HEK293 (cell line): ENCODE measurements around the gene CIDEA.

Experiments
- CTCF ChIA-PET: fragments of 350-600 bp; formaldehyde crosslinking; extraction: SDS; loops from one replicate; lab custom pipeline; 2021; ENCODE audit warnings: antibody characterized with exemption; lab: Yijun Ruan, JAX
- POLR2A ChIA-PET: fragments of 300-600 bp; formaldehyde crosslinking; extraction: SDS; loops from one replicate; lab custom pipeline; 2020; ENCODE audit warnings: antibody characterized with exemption, inconsistent platforms; lab: Yijun Ruan, JAX
- H3K27ac ChIP-seq: fragments of 200-500 bp; sonication (Bioruptor generic); 2 replicates; pipeline ENCODE4 v1.5.1; 2014; ENCODE audit warnings: low read depth, low read length, control low read depth, inconsistent platforms; ENCODE audit errors: extremely low read depth
- H3K36me3 ChIP-seq, 2 experiments: fragments of 200-500 bp in 1 of 2; sonication (Bioruptor generic) in 1 of 2; 1 replicate in 1 of 2; 2 replicates in 1 of 2; pipeline ENCODE4 v1.5.1; 2014 to 2017; ENCODE audit warnings: inconsistent platforms in 2 of 2, low read length in 2 of 2; ENCODE audit not compliant: control insufficient read depth in 2 of 2, insufficient read depth in 1 of 2
- H3K4me1 ChIP-seq: fragments of 200-500 bp; sonication (Bioruptor generic); 2 replicates; pipeline ENCODE4 v1.5.1; 2014; ENCODE audit warnings: mild to moderate bottlenecking, low read length, inconsistent platforms; ENCODE audit not compliant: control insufficient read depth, insufficient read depth
- H3K4me3 ChIP-seq: 2 replicates; pipeline ENCODE4 v1.5.1; 2011; ENCODE audit warnings: low read depth, mild to moderate bottlenecking, control low read depth, low read length, moderate library complexity
- H3K9me3 ChIP-seq: fragments of 200-500 bp; sonication (Bioruptor generic); 2 replicates; pipeline ENCODE4 v1.5.1; 2014; ENCODE audit warnings: low read depth, low read length, inconsistent platforms; ENCODE audit not compliant: control insufficient read depth, insufficient read depth
- ATF2 ChIP-seq: fragments of 450-650 bp; formaldehyde crosslinking; IDR thresholded peaks from 2 replicates; pipeline ENCODE4 v1.5.1; 2016; ENCODE audit warnings: missing biosample characterization, missing genetic modification characterization, low read depth
- CTCF ChIP-seq: fragments of 450-650 bp; formaldehyde crosslinking; IDR thresholded peaks from 2 replicates; pipeline ENCODE4 v1.5.1; 2016; ENCODE audit warnings: missing biosample characterization, missing genetic modification characterization
- GLI4 ChIP-seq: fragments of 450-650 bp; formaldehyde crosslinking; IDR thresholded peaks from 2 replicates; pipeline ENCODE4 v1.5.1; 2016; ENCODE audit warnings: missing biosample characterization, missing genetic modification characterization
- GLIS1 ChIP-seq: fragments of 450-650 bp; formaldehyde crosslinking; IDR thresholded peaks from 2 replicates; pipeline ENCODE4 v1.5.1; 2016; ENCODE audit warnings: missing biosample characterization, missing genetic modification characterization
- GLIS2 ChIP-seq: fragments of 450-650 bp; formaldehyde crosslinking; IDR thresholded peaks from 2 replicates; pipeline ENCODE4 v1.5.1; 2016; ENCODE audit warnings: missing biosample characterization, missing genetic modification characterization
- HOXA7 ChIP-seq: sonication (generic); formaldehyde crosslinking; IDR thresholded peaks from 2 replicates; pipeline ENCODE4 v1.8.1; 2022; ENCODE audit warnings: missing genetic modification reagents, borderline replicate concordance
- IKZF3 ChIP-seq: fragments of 450-650 bp; IDR thresholded peaks from 2 replicates; pipeline ENCODE4 v1.5.0; 2018; ENCODE audit warnings: missing biosample characterization, mild to moderate bottlenecking, missing genetic modification characterization, moderate library complexity
- PATZ1 ChIP-seq: fragments of 450-650 bp; formaldehyde crosslinking; IDR thresholded peaks from 2 replicates; pipeline ENCODE4 v1.5.1; 2016; ENCODE audit warnings: missing biosample characterization, missing genetic modification characterization
- ZBTB17 ChIP-seq: fragments of 450-650 bp; formaldehyde crosslinking; IDR thresholded peaks from 2 replicates; pipeline ENCODE4 v1.5.1; 2016; ENCODE audit warnings: missing biosample characterization, missing genetic modification characterization
- ZBTB48 ChIP-seq: fragments of 450-650 bp; formaldehyde crosslinking; IDR thresholded peaks from 2 replicates; pipeline ENCODE4 v1.5.1; 2016; ENCODE audit warnings: missing biosample characterization, missing genetic modification characterization
- ZFHX2 ChIP-seq: fragments of 450-650 bp; formaldehyde crosslinking; conservative IDR thresholded peaks from 2 replicates; pipeline ENCODE4 v1.5.1; 2016; ENCODE audit warnings: missing biosample characterization, missing genetic modification characterization
- ZIC2 ChIP-seq: fragments of 450-650 bp; formaldehyde crosslinking; IDR thresholded peaks from 2 replicates; pipeline ENCODE4 v1.5.1; 2016; ENCODE audit warnings: missing biosample characterization, missing genetic modification characterization
- ZNF155 ChIP-seq: fragments of 450-650 bp; formaldehyde crosslinking; IDR thresholded peaks from 2 replicates; pipeline ENCODE4 v1.5.1; 2016; ENCODE audit warnings: missing biosample characterization, missing genetic modification characterization
- ZNF174 ChIP-seq: fragments of 450-650 bp; formaldehyde crosslinking; IDR thresholded peaks from 2 replicates; pipeline ENCODE4 v1.5.0; 2017; ENCODE audit warnings: missing biosample characterization, mild to moderate bottlenecking, missing genetic modification characterization
- ZNF2 ChIP-seq: fragments of 450-650 bp; formaldehyde crosslinking; IDR thresholded peaks from 2 replicates; pipeline ENCODE4 v1.5.1; 2016; ENCODE audit warnings: missing biosample characterization, missing genetic modification characterization
- ZNF202 ChIP-seq: fragments of 450-650 bp; formaldehyde crosslinking; IDR thresholded peaks from 2 replicates; pipeline ENCODE4 v1.5.1; 2016; ENCODE audit warnings: missing biosample characterization, missing genetic modification characterization, borderline replicate concordance
- ZNF248 ChIP-seq: fragments of 450-650 bp; formaldehyde crosslinking; IDR thresholded peaks from 2 replicates; pipeline ENCODE4 v1.5.1; 2017; ENCODE audit warnings: missing biosample characterization, missing genetic modification characterization
- ZNF280D ChIP-seq: fragments of 450-650 bp; formaldehyde crosslinking; IDR thresholded peaks from 2 replicates; pipeline ENCODE4 v1.5.1; 2016; ENCODE audit warnings: missing biosample characterization, missing genetic modification characterization
- ZNF335 ChIP-seq: fragments of 450-650 bp; formaldehyde crosslinking; conservative IDR thresholded peaks from 2 replicates; pipeline ENCODE4 v1.5.1; 2016; ENCODE audit warnings: missing biosample characterization, missing genetic modification characterization
- ZNF416 ChIP-seq: fragments of 450-650 bp; formaldehyde crosslinking; IDR thresholded peaks from 2 replicates; pipeline ENCODE4 v1.5.1; 2016; ENCODE audit warnings: missing biosample characterization, missing genetic modification characterization
- ZNF514 ChIP-seq: fragments of 450-650 bp; formaldehyde crosslinking; IDR thresholded peaks from 2 replicates; pipeline ENCODE4 v1.5.1; 2016; ENCODE audit warnings: missing biosample characterization, missing genetic modification characterization
- ZNF544 ChIP-seq: fragments of 450-650 bp; formaldehyde crosslinking; IDR thresholded peaks from 2 replicates; pipeline ENCODE4 v1.5.0; 2017; ENCODE audit warnings: missing biosample characterization, missing genetic modification characterization
- ZNF654 ChIP-seq: fragments of 450-650 bp; formaldehyde crosslinking; IDR thresholded peaks from 2 replicates; pipeline ENCODE4 v1.5.1; 2016; ENCODE audit warnings: low read depth, missing biosample characterization, missing genetic modification characterization
- ZNF658 ChIP-seq: fragments of 450-650 bp; formaldehyde crosslinking; IDR thresholded peaks from 2 replicates; pipeline ENCODE4; 2016; ENCODE audit warnings: missing biosample characterization, missing genetic modification characterization
- ZNF707 ChIP-seq: fragments of 450-650 bp; formaldehyde crosslinking; IDR thresholded peaks from 2 replicates; pipeline ENCODE4 v1.5.1; 2016; ENCODE audit warnings: missing biosample characterization, missing genetic modification characterization
- ZNF76 ChIP-seq: fragments of 450-650 bp; formaldehyde crosslinking; IDR thresholded peaks from 2 replicates; pipeline ENCODE4; 2016; ENCODE audit warnings: low read depth, missing biosample characterization, missing genetic modification characterization, borderline replicate concordance
- ZNF792 ChIP-seq: fragments of 450-650 bp; formaldehyde crosslinking; IDR thresholded peaks from 2 replicates; pipeline ENCODE4 v1.5.1; 2016; ENCODE audit warnings: missing biosample characterization, missing genetic modification characterization

The CIDEA gene

GRCh38 chr18:12287684-12288402, 33.7 kb downstream of the CIDEA start (continued):
- TF ChIP-seq ZNF76 (tag by site-specific recombination), result peak; percentile 53; the same call in 1 of the 2 replicates
- TF ChIP-seq ZBTB17, result 0 out of 2 replicates have a peak, but pooled peaks have one; percentile 25
- peak; percentile 72 for TF ChIP-seq GLIS2 (tag by site-specific recombination)
- peak; percentile 78 for TF ChIP-seq ZNF335 (tag by site-specific recombination)
- peak; percentile 74 for TF ChIP-seq ZFHX2 (tag by site-specific recombination)
- peak; percentile 82 for TF ChIP-seq ZIC2
- TF ChIP-seq ZNF174 (tag by site-specific recombination), result no peak
- no peak for TF ChIP-seq ZNF416 (tag by site-specific recombination)
- TF ChIP-seq PATZ1 (tag by site-specific recombination), result peak; percentile 55; the same call in 1 of the 2 replicates
- no peak for TF ChIP-seq ATF2 (tag by site-specific recombination)
- TF ChIP-seq HOXA7, result no peak
- TF ChIP-seq ZNF544 (tag by site-specific recombination), result no peak
- TF ChIP-seq ZNF155 (tag by site-specific recombination), result no peak
- TF ChIP-seq GLIS1 (tag by site-specific recombination), result peak; percentile 78
- TF ChIP-seq IKZF3 (tag by site-specific recombination), result peak; percentile 12; the same call in 1 of the 2 replicates
- TF ChIP-seq ZNF792 (tag by site-specific recombination), result no peak
- no peak for TF ChIP-seq GLI4 (tag by site-specific recombination)
- TF ChIP-seq ZNF514 (tag by site-specific recombination), result no peak
- no peak; the same call in 1 of the 2 replicates for TF ChIP-seq CTCF

GRCh38 chr18:12288403-12288755, 34.2 kb downstream of the CIDEA start:
- no peak overlapping the region for H3K27ac ChIP-seq
- no peaks in the 10 kb centered on the region for H3K4me1 ChIP-seq
- TF ChIP-seq ZNF248 (tag by site-specific recombination), result no peak
- no peak for TF ChIP-seq ZNF658 (tag by site-specific recombination)
- TF ChIP-seq ZNF202 (tag by site-specific recombination), result no peak
- TF ChIP-seq ZNF280D, result no peak
- TF ChIP-seq ZNF707, result no peak
- TF ChIP-seq ZNF2 (tag by site-specific recombination), result no peak
- no peak for TF ChIP-seq ZBTB48 (tag by site-specific recombination)
- TF ChIP-seq ZNF654 (tag by site-specific recombination), result no peak
- H3K4me3 ChIP-seq, result peak overlapping the region; percentile 33
- H3K9me3 ChIP-seq, result no peaks in the 10 kb centered on the region
- CTCF ChIA-PET, result interaction anchor here (0.6 to 2.7 kb wide), 7 partner anchors 10 to 52 kb away, joined by 3 to 17 read pairs (median 5); no protein-coding TSS in a partner anchor
- POLR2A ChIA-PET, result interaction anchor here (1.3 to 3.0 kb wide), 3 partner anchors 9 to 21 kb away, joined by 6 to 20 read pairs (median 10); no protein-coding TSS in a partner anchor
- no peaks in the 10 kb centered on the region for H3K36me3 ChIP-seq
